ENCODE data around the gene POP4. TPM values are rescaled to one million over a fixed set of nuclear protein-coding genes. Genes with fewer than 3 reads are reported as not detected.
A peak's percentile ranks its signal among the peaks of the same experiment; 100 is the strongest.

The POP4 gene
- total and polyA plus RNA-seq, 10 of the 15 experiments (the other 5 are each of a cell fraction or from before 2014, with no cell fraction given) = 52.1 to 231 (median 118) TPM

GRCh38 chr19:29643361-29643935, 37.4 kb downstream of the POP4 start:
- Histone ChIP-seq H3K9ac (ENCODE audit: control insufficient read depth, insufficient read depth, low read length) (no peak overlapping the region), H3K27me3 (replicated peaks in 1 of 2; ENCODE audit: control insufficient read depth in 2 of 2, insufficient read depth in 2 of 2, low read length in 1 of 2) (no peaks in the 10 kb centered on the region), H3K4me3 (no peak overlapping the region), H3K4me1 (ENCODE audit: control insufficient read depth, insufficient read depth, low read length) (peaks cover 4% of the 10 kb centered on the region; the same call in 1 of the 2 replicates), H3K79me2 (ENCODE audit: control insufficient read depth, insufficient read depth, low read length) (no peaks in the 10 kb centered on the region), H4K20me1 (ENCODE audit: control insufficient read depth, insufficient read depth) (no peaks in the 10 kb centered on the region), H3K36me3 (ENCODE audit: control insufficient read depth in 2 of 2, insufficient read depth in 2 of 2, low read length in 1 of 2) (no peaks in the 10 kb centered on the region), H3K4me2 (ENCODE audit: control insufficient read depth, insufficient read depth) (no peak overlapping the region), H2AFZ (ENCODE audit: control insufficient read depth, low read depth, low read length) (no peak overlapping the region), H3K9me3 (replicated peaks; ENCODE audit: control insufficient read depth, insufficient read depth, low read length) (no peaks in the 10 kb centered on the region), H3K27ac (ENCODE audit: control insufficient read depth, insufficient read depth) (no peak overlapping the region)
- POLR2A ChIA-PET = no interaction called here
- intact Hi-C loops (cut with micrococcal nuclease; ENCODE audit: unreplicated experiment) = no loop called here
- no peak for DNase-seq (ENCODE audit: low read depth, low spot score)
- 82% methylated on average over 7 of the region's 7 CpGs for WGBS (ENCODE audit: insufficient coverage, insufficient replicate concordance, low lambda C conversion rate, missing lambda C conversion rate)
- TF ChIP-seq FOXM1 (IDR thresholded peaks at IDR 0.05; ENCODE audit: low read depth, low read length) (no peak), SMC3 (IDR thresholded peaks at IDR 0.05; ENCODE audit: borderline replicate concordance, low read length) (no peak), PBX3 (IDR thresholded peaks at IDR 0.05; ENCODE audit: insufficient replicate concordance, low read depth, low read length) (no peak), CHD1 (IDR thresholded peaks at IDR 0.05; ENCODE audit: low read depth, low read length) (no peak), CHD4 (IDR thresholded peaks at IDR 0.05) (no peak), HCFC1 (IDR thresholded peaks at IDR 0.05; ENCODE audit: low read length) (no peak), NR2F1 (conservative IDR thresholded peaks at IDR 0.05) (no peak)
- FAIRE-seq = no peak
- no peak for ATAC-seq
- RAD21 ChIA-PET (ENCODE audit: unreplicated experiment) = interaction anchor here (0.9 kb wide), 1 partner anchor 22 kb away, joined by 4 read pairs; the partner anchor contains the start of gene PLEKHF1
- CTCF ChIA-PET = no interaction called here
- no TSS peak for BruUV-seq (replicated peaks)
- SMC1A ChIA-PET (ENCODE audit: uncharacterized antibody, unreplicated experiment) = no interaction called here
- in situ Hi-C loops (cut with MboI) = no loop called here

GRCh38 chr19:29644210-29644609, 38.1 kb downstream of the POP4 start:
- H3K9ac ChIP-seq (ENCODE audit: control insufficient read depth, insufficient read depth, low read length) = no peak overlapping the region
- BruUV-seq (replicated peaks) = no TSS peak
- 31% methylated on average over 6 of the region's 6 CpGs for WGBS (ENCODE audit: insufficient coverage, insufficient replicate concordance, low lambda C conversion rate, missing lambda C conversion rate)
- H2AFZ ChIP-seq (ENCODE audit: control insufficient read depth, low read depth, low read length) = no peak overlapping the region
- CTCF ChIA-PET = no interaction called here
- POLR2A ChIA-PET = interaction anchor here (0.7 kb wide), 1 partner anchor 38 kb away, joined by 3 read pairs; no protein-coding TSS in a partner anchor
- H3K4me1 ChIP-seq (ENCODE audit: control insufficient read depth, insufficient read depth, low read length) = peaks cover 4% of the 10 kb centered on the region; the same call in 1 of the 2 replicates
- no peaks in the 10 kb centered on the region for H3K9me3 ChIP-seq (replicated peaks; ENCODE audit: control insufficient read depth, insufficient read depth, low read length)
- no peak for FAIRE-seq
- no peak for DNase-seq (ENCODE audit: low read depth, low spot score)
- no peaks in the 10 kb centered on the region for H3K36me3 ChIP-seq (ENCODE audit: control insufficient read depth in 2 of 2, insufficient read depth in 2 of 2, low read length in 1 of 2)
- SMC1A ChIA-PET (ENCODE audit: uncharacterized antibody, unreplicated experiment) = no interaction called here
- intact Hi-C loops (cut with micrococcal nuclease; ENCODE audit: unreplicated experiment) (no loop called here), in situ Hi-C loops (cut with MboI) (no loop called here)
- no peaks in the 10 kb centered on the region for H3K79me2 ChIP-seq (ENCODE audit: control insufficient read depth, insufficient read depth, low read length)
- no peak for ATAC-seq
- H3K27me3 ChIP-seq (replicated peaks in 1 of 2; ENCODE audit: control insufficient read depth in 2 of 2, insufficient read depth in 2 of 2, low read length in 1 of 2) = no peaks in the 10 kb centered on the region
- RAD21 ChIA-PET (ENCODE audit: unreplicated experiment) = no interaction called here
- H3K27ac ChIP-seq (ENCODE audit: control insufficient read depth, insufficient read depth) = no peak overlapping the region
- H3K4me2 ChIP-seq (ENCODE audit: control insufficient read depth, insufficient read depth) = no peak overlapping the region
- no peak overlapping the region for H3K4me3 ChIP-seq
- no peaks in the 10 kb centered on the region for H4K20me1 ChIP-seq (ENCODE audit: control insufficient read depth, insufficient read depth)
- TF ChIP-seq SRF (IDR thresholded peaks at IDR 0.05; ENCODE audit: low read depth in 2 of 2, low read length in 2 of 2) = 0 out of 4 replicates have a peak, but pooled peaks of 1 of the 2 experiments have one; percentile 39
- TF ChIP-seq PRDM15 (CRISPR knock-in tag; IDR thresholded peaks at IDR 0.05) = no peak
